ENCODE results near the gene LAPTM4A. TPM values are rescaled to one million over a fixed set of nuclear protein-coding genes. Genes with fewer than 3 reads are reported as not detected.
"Not testable (repeated sequence)": the region's sequence is repeated elsewhere in the genome, so short reads cannot be mapped to it uniquely, and the experiment has no call there.

Gene LAPTM4A
- total RNA-seq, 1 donor from 2014 or later: 92.9 TPM

DNA sequence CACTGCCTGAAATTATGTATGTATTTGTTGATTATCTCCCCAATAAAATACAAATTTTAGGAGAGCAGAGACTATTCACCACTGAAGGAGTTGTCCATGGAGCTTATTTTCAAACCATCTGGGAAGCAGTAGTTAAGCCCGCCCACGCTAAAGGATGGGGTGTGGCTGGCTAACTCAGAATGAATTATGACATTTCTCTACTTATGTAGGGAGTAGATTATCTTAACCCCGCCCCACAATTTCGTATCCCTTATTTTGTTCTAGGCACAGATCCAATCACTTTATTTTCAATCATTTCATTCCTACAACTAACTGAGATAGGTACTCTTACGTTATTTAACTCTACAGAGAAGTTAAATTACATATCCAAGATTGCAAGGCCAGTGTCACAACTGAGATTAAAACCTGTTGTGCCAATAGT lies 1.4 kb upstream of the LAPTM4A start:
- FAIRE-seq: no peak

DNA sequence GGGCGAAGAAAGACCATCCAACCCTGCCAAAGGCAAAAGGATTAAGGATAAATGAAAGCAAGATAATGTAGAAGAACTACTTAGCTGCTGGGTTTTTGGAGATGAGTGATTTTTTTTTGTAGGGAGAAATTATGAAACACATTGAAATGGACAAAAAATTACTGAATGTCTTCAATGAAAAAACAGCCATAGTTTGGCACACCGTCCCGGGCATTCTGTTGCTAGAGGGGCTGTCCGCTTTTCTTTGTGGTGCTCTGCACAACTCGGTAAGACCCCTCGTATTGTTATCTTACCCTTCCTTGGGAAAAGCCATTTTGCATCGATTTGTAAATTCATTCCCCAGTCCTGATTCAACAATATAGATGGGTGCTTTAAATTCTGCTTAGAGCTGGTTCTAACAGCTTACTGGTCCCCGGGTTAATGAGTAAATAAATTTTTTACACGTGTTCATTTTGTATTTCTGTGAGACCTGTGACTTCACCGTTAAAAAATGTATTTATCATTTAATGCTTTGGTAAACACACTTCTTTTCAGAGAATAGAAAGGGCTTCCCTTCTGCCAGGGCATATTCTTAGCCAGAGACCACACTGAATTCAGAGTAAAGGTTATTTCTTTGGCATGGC lies 912 bp upstream of the LAPTM4A start:
- DNase-seq (ENCODE audit: low spot score in 2 of 2) (no peak), FAIRE-seq (no peak)

More for the DNA sequence above, 1.4 kb upstream of the LAPTM4A start:
- DNase-seq (ENCODE audit: low spot score in 2 of 2): no peak

DNA sequence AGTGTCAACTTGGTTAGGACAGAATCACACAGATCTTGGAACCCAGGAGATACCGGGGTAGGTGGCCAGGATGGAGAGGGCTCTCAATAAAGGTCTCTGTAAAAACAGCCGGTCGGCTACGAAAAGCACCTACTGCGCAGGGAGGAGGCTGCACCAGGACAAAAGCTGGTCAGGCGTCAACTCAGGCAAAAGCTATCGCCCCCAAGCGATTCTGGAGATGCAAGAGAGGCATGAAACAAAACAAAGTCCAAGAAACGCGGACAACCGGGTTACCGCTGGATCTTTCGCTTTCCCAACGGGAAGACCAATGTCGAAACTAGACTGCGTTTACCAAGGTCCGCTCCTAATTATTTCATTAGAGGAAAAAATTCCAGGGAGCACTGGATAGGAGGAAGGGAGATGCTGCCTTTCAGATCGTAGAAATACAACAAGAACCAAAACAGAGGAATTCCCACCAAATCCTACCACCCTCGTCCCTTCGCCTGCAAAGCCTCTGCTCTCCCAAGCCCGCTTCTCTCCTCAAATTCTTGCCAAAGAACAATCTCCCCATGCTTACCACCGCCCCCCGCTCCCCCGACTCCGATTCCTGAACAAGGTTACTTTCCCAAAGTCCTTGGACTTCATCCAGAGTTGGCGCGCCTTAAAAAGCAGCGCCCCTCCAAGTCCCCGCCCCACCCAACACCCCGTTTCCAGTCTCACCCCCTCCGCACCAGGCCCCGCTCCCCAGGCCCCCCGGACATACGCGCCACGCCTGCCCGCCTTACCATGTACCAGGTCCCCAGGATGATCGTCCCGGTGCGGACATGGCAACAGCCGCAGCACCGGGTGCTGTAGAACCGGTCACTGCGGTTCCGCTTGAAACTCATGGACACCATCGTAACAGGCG lies 539 bp downstream of the LAPTM4A start:
- FAIRE-seq: no peak
- DNase-seq (ENCODE audit: low spot score in 2 of 2): peak; percentile 25 to 42

DNA sequence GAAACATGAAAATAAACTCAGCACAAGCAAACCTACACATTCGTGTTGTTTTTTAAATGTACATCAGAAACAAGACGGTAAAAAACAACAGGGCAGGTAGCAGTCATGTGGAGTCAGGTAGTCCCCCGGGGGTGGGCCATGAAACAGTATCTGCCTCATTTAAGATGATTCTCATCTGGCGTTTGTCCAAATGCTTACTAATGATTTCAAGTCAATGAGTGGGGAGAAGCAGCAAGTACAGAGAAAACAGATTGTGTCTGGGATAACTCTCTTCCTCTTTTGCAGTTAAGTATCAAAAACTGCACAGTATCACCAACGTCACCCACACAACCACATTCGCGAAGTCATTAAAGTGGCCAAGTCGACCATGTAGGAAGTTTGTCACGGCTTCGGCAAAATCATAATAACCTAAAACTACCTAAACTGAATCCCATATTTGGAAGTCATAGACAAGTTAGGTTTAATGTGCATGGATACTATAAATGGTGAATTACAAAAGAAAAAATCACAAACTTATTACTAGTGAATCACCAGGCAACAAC lies 1.3 kb downstream of the LAPTM4A start:
- FAIRE-seq: no peak
- no peak for DNase-seq (ENCODE audit: low spot score in 2 of 2)

DNA sequence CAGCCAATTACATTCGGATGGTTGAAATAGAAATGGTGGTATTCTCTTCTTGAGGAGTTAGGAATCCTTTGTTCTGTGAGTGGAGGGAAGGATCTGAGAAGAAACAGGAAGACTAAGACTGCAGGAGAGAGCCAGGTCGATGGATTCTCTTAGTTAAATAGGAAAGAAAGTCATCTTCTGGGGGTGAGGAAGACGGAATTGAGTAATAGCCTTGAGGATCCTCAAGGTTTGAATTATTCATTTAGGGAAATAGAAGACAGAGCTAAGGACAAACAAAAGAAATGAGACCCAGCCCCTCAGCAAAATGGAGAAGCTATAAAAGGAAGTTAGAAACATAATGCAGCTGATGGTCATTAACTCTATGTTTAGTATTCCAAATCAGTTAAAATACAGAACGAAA lies 1.8 kb downstream of the LAPTM4A start:
- no peak for FAIRE-seq
- DNase-seq (ENCODE audit: low spot score in 2 of 2): no peak

DNA sequence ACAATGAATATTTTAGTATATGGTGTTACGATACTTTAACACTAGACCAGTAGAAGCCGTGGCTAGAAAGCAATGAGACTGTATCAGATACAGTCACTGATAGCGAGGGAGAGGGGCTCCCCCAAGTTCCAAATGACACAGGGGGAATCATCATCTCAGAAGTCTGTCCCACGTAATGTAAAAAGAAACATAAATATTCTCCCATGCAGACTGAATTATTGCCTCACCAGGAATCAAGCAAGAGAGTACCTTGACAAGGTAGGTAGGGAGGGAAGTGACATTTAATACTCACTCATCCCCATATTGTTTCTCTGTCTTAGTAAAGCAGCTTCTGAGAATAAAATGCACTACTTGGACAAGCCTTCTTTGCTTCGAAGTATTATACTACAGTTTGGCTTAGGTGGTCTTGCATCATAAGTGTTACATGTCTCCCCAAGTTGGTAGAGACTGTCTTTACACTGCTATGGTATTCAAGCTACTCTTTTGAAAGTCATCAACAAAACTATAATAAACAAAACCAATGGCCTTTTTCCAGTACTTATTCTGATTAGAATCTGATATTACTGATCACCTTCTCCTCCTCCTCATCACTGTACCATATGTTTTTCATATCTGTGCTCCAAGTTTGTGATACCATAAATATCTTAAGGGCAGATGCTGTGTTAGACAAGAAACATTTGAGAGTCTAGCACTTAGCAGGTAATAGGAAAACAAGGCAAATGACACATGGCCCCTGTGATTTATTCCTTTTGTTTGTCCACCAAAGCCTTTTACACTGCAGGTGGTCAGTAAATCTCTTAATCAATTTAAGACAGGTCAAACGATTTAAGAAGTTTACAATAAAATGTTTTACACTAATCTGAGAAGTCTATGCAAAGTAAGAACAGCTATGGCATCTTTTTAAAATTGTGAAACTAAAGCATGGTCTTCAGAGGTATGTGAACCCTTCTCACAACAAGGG lies 2.7 kb downstream of the LAPTM4A start:
- FAIRE-seq (no peak), DNase-seq (ENCODE audit: low spot score in 2 of 2) (no peak)

DNA sequence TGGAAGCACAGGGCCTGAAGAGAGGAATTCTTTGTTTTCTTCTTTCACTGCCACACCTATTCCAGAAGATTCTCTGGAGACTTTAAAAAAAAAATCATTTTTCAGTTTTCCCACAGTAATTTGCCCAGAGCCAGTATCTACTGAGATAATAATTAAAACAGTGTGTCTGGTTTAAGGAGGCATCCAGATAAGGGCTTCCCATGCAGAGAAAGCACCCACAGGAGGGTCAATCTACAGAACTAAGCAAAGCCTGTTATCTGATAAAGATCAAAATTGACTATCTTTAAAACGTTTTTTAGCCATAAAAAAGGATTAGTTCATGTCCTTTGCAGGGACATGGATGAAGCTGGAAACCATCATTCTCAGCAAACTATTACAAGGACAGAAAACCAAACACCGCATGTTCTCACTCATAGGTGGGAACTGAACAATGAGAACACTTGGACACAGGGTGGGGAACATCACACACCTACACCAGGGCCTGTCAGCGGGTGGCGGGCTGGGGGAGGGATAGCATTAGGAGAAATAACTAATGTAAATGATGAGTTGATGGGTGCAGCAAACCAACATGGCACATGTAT lies 5.6 kb downstream of the LAPTM4A start:
- FAIRE-seq; DNase-seq (ENCODE audit: low spot score in 2 of 2): not testable (repeated sequence)

DNA sequence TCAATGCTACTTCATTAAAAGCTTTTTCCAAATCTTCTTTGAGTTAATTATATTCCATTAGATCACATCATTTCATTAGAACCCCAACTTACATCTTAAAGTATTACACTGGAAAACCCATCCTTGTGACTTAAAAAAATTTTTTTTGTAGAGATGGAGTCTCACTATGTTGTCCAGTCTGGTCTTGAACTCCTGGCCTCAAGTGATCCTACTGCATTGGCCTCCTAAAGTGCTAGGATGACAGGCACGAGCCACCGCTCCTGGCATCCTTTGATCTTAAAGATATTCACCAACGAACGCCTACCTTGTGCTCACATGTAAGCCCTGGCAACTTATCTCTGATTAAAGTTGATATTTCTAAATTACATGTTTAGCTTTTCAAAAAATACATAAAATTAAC lies 6.7 kb downstream of the LAPTM4A start:
- FAIRE-seq: no peak
- DNase-seq (ENCODE audit: low spot score in 2 of 2): no peak

DNA sequence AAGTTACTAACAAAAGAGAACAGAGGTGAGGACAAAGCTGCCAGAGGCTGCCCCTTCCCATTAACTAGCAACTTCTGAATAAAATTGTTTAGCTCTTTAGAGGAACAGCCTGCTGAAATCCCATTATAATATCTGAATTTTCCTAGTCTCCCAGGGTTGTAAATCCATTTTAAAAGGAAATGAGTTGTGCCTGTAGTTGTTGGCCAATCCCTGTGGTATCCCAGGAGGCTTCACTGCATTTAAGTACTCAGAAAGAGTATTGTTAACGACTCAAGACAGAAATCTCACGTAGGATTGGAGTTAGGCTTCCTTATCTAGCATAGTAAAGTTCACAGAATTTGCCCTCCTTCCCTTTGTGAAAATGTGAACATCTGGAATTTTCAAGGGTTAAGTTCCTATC lies 8.9 kb downstream of the LAPTM4A start:
- DNase-seq (ENCODE audit: low spot score in 2 of 2) (no peak), FAIRE-seq (no peak)

DNA sequence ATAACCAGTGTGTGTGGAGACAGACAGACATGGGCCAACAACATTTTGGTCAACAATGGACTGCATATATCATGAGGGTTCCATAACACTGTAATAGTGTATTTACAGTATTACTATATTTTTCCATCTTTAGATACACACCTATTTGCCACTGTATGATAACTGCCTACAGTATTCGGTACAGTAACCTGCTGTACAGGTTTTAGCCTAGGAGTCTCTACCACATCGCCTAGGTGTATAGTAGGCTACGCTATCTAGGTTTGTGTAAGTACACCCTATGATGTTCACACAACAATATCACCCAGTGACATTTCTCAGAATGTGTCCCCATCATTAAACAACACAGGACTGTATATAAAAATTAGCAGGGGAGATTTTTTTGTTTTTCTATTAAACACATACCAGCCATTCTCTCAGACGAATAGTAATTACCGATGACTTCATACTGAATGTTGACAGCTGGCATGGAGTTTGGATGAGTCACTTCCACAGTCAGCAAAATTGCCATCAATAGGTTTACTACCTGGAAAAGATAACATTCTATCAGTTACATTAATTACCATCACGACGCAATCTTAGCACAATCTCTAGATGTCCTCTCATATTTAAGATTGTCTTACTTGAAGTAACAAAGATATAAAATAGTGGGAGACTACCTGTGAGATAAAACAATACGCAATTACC lies 10.8 kb downstream of the LAPTM4A start:
- no peak for DNase-seq (ENCODE audit: low spot score in 2 of 2)
- FAIRE-seq: no peak

DNA sequence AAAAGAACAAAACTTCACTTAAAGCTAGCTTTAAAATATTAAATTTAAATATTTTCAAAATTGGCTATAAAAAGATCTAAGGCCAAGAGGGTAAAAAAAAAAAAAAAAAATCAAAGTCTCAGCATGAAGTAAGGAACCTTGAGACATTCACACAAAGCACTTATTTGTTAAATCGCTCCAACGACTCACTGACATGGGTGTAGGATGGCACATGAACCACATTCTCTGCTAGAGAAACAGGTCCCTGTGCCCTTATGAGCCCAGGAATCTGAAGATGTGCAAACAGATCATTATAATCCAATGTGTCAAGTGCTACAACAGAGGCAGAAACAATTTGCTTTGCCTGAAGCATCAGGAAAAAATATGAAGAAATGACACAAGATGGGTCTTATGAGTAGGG lies 13.8 kb downstream of the LAPTM4A start:
- FAIRE-seq: no peak
- no peak for DNase-seq (ENCODE audit: low spot score in 2 of 2)

DNA sequence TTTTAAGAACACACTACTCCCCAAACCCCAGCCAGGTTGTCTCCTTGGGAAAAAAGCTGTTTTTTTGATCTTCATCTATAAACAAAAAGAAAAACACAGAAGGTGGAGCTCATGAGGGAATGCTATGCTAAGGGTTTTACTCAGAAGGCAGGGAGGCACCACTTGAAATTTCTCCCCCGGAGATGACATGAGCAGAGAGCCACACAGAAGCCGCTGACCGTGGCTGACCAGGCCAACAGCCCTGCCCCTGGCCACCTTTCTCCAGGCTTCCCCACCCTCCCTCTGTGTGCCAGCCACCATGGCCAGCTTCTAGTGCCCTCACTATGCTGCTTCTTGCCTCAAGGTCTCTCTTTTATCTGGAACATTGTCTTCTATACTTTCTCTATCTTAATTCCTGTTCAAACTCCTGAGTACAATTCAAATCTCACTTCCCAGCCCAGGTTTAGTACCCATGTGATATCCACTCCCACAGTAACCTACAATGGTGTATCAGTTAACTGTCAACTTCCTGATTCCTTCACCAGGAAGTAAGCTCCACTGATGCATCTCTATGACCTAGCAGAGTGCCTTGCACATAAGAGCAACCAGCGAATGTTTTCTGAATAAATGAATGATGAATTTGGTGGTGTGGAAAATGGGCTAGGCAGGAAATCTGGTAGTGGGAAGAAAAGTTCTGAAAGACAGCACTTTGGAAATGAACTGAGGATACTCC lies 15.3 kb downstream of the LAPTM4A start:
- FAIRE-seq (no peak), DNase-seq (ENCODE audit: low spot score in 2 of 2) (no peak)

DNA sequence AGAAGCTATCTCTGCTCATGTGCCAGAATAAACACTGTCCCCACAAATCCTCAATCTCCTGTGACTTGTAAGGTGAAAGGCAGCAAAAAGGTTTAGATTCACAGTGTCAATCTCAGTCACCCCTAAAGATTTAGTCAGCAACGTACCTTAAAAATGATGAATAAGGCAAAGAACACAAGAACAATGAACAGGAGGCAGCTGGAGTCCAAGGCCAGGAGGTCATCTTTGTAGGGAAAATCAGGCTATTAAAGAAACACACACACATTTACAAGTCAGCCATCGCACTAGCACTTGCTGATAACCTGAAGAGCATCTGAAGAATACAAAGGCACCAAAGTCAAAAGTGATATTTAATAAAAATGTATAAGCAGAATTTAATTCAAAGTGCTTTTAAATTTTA lies 16.6 kb downstream of the LAPTM4A start:
- no peak for DNase-seq (ENCODE audit: low spot score in 2 of 2)
- FAIRE-seq: no peak

DNA sequence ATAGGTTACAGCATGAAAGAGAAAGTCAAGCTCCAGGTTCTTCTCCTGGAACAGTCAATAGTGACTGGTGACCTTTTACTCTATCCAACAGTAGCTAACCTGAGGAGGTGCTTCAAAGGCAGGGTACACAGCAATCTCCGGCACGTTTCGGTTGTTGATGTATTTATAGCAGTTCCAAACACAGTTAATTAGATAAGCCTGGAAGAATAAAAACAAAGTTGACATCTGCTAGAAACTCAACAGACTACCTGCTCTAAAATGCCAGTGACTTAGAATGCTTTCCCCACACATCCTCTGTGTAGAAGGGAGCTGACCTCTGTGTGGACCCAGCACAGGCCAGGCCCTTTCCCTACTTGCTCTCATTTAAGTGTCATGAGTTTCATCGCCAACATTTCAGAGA lies 17.2 kb downstream of the LAPTM4A start:
- DNase-seq (ENCODE audit: low spot score in 2 of 2): no peak

DNA sequence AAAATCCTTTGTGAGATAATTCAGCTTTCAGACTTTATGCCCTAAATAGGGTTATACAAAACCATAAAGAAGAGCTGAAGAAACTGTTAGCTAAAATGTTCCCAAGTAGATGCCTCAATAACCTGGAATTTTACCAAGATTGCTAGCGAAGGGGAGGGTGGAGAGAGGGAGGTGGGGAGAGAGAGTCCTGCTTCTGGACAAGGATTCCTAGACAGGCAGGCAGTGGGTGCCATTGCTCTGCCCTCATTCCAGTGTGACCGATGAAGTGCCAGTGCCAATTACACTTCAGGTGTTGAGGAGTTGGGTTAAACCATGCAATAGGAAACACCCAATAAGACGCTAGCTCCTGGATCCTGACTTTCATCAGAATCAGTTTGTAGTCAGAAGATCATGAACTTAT lies 18.1 kb downstream of the LAPTM4A start:
- no peak for FAIRE-seq
- DNase-seq (ENCODE audit: low spot score in 2 of 2): no peak

More for the DNA sequence above, 17.2 kb downstream of the LAPTM4A start:
- FAIRE-seq: no peak

DNA sequence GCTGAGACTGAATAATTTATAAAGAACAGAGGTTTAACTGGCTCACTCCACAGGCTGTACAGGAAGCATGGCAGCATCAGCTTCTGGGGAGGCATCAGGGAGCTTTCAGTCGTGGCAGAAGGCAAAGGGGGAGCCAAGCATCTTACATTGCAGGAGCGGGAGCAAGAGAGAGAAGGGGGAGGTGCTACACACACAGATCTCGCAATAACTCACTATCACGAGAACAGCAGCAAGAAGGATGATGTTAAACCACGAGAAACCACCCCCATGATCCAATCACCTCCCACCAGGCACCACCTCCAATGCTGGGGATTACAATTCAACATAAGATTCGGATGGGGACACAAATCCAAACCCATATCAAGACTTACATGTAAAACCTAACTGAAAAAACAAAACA lies 21.2 kb downstream of the LAPTM4A start:
- DNase-seq (ENCODE audit: low spot score in 2 of 2): no peak
- FAIRE-seq: no peak

DNA sequence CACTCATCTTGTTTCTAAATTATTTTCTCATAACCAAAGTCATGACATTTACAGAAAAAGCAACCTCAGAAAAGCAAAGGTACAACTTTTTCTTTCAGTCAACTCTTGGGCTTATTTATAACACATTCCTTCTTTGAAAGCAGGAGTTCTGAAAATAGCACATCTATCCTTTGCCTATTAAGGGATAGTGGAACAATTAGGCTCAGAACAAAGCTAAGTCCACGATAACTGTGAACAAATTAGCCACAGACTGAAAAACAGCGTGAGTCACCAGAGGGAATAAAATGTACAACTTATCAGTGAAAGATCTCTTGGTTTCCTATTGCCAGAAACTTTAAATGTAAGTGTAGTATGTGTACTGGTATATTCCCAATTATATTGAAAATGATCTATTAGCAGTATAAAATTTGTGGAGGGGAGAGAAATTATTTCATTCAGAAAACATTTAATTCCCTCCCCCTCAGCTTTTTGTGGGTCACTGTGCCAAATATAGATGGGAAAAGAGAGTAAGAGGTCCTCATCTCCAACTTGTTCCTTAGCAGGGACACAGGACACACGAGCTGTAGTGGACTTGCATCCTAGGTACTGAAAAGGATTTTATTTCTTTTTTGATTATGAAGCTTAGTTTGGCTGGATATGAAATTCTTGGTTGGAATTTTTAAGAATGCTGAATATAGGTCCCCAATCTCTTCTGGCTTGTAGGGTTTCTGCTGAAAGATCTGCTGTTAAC lies 23.6 kb downstream of the LAPTM4A start:
- FAIRE-seq (no peak), DNase-seq (ENCODE audit: low spot score in 2 of 2) (no peak)

DNA sequence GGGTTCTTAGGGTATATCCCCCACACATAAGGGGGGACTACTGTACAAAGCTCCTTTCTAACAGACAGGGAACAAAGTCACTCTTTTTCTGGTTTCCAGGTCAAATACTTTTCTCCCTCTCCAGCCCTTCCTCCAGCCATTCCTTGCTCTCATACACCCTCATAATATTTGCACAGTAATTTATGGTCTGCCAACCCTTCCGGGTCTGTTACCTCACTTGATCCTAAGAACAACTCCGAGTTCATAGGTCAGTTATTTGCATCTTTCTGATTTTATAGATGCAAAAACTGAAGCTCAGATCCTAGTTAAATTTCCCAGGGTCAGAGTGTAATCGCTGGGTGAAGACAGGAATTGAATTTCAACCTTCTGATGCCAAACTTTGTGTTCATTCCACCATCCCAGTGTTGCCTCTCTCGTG lies 24.2 kb downstream of the LAPTM4A start:
- DNase-seq (ENCODE audit: low spot score in 2 of 2) (no peak), FAIRE-seq (no peak)
